ENCODE data around the gene MVD.

MVD gene

DNA sequence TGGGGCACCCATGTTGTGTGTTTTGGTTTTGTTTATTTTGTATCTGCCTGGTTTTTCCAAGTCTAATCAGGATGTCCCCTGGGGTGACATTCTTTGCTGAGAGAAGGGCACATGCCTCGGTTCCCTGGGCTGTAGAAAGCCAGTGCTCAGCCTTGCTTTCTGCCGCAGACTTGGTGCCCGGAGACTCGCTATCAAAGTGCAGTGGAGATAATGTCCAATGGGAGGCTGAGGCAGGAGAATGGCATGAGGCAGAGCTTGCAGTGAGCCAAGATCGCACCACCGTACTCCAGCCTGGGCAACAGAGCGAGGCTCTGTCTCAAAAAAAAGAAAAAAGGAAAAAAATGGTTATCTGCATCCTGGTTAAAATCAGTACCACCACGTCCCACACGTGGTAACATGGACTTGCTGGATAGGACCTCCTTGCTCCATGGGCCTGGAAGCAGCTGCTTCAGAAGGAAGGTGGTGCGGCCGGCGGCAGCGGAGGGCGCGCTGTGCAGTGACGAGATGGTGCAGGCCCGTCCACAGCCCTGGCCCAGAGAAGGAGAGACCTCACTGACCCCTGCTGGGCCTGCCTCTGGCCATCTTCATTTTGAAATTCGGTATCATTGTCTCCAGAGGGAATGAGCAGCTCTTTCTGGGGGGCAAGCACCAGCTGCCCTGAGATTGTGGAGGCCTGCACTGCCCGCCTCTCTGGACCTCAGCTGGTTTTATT, 43.8 kb downstream of the MVD start:
- no peak for DNase-seq (ENCODE audit: extremely low read depth, low read depth)
- TF ChIP-seq CTCF (IDR thresholded peaks at IDR 0.05; ENCODE audit: low read depth, low read length) = no peak

DNA sequence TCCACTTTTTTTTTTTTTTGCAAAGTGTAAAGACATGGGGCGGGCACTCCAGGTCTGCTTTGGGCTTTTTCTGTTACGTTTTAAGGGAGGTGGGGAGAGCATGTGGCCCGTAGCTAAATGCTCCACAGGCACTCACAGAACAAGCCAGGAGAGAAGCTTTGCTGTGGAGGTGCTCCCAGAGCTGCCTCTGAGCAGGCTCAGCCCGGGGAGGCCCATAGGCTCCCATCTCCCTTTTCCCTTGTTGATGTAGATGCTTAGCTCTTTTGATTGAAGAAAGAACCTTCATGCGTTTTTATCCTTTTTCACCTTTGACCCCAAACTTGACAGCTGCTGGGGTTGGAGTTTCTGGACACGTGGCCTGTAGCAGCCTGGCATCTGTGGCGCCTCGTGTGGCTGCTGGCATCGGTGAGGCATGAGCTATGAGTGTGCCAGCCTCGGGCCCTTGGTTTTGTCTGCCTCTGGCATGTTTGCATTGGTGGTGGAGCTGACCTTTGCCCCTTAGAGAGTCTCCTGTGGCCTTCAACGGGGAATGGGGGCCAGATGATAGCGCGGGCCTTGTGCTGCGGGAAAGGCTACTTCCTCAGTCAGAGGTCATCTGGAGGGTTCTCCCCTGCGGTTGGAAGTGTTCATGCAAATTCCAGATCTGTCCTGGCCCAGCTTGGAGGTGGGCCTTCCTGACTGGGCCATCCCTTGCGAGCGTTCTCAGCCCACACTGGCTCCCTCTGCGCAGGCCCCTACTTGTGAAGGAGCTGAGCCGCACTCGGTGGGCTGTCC, 44.5 kb downstream of the MVD start:
- no peak for DNase-seq (ENCODE audit: extremely low read depth, low read depth)

DNA sequence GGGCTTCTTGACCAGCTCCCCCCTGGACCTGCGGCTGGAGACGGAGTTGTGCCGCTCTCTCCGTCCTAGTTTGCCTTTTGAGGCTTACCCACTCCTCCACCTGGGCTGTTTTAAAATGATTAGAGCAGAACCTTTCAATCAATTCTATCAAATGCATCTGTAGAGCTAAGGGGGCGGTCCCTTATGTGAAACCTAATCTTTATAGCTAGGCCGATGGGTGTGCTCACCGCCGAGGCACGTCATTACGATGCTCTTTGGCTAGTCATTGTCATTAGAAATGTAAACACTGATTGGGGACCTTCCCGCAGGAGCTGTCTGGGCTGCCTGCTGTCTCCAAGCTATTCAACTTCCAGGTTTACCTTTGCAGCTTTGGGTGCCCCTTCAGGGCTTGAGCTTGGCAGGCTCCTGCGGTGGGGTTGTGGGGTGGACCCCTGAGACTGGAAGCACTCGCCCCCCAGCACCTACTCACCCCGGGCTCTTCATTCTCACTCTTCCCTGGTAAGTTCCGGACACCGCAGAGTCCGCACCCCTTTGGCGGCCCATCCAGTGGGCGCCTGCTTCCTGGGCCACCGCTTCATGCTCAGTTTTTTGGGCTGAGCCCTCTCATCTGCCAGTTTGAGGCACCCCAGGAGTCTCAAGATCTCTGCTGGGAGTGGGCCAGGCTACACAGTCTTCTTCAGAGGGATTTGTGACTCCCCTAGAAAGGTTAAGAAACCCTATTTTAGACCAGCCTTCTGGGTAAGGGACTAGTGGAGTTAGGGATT, 45.4 kb downstream of the MVD start:
- no peak for DNase-seq (ENCODE audit: extremely low read depth, low read depth)
- no peak for TF ChIP-seq CTCF (IDR thresholded peaks at IDR 0.05; ENCODE audit: low read depth, low read length)

More for the DNA sequence above, 44.5 kb downstream of the MVD start:
- TF ChIP-seq CTCF (IDR thresholded peaks at IDR 0.05; ENCODE audit: low read depth, low read length) = no peak

- no peak for TF ChIP-seq CTCF (IDR thresholded peaks at IDR 0.05; ENCODE audit: low read depth, low read length)
- DNase-seq (ENCODE audit: extremely low read depth, low read depth) = no peak
These were observed 46.2 kb downstream of the MVD start for GRCh38 chr16:88616736-88617135.

DNA sequence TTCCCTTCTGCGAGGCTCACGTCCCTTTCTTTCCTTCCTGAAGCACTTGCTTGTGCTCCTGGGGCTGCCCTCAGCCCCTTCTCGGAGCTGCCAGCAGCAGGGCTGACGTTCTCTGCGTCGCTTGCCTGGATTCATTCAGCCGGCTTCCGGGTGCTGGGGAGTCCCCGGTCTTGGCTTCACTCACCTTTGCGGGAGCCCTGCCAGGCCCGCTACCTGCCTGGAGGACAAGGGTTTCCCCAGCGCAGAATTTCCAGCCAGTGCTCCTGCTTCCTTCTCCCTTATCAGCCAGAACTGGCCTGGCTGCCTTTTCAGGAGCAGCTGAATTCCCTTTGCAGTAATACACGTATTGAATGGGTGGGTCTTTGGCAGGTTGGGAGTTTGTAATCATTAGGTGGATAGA, 46.6 kb downstream of the MVD start:
- no peak for TF ChIP-seq CTCF (IDR thresholded peaks at IDR 0.05; ENCODE audit: low read depth, low read length)
- no peak for DNase-seq (ENCODE audit: extremely low read depth, low read depth)

GRCh38 chr16:88614818-88615580, 47.9 kb downstream of the MVD start:
- no peak for TF ChIP-seq CTCF (IDR thresholded peaks at IDR 0.05; ENCODE audit: low read depth, low read length)
- DNase-seq (ENCODE audit: extremely low read depth, low read depth) = no peak

Measured in AG09319 (cell line).